Heart left ventricle (tissue), 13 donors: ENCODE results near the gene H2AZ2.

Experiments used
- POLR2A ChIP-seq, 2 donors: fragments of 450-650 bp; IDR thresholded peaks; one replicate each; pipeline ENCODE4 v1.6.1; 2017; ENCODE audit warnings: antibody characterized with exemption in 2 of 2, mild to moderate bottlenecking in 2 of 2, moderate library complexity in 2 of 2
- TF ChIP-seq, protein P1 (sequence below), 12 donors: fragments of 200-600 bp; sonication (generic) in 4 of 12; IDR thresholded peaks; one replicate each; pipeline versions ENCODE4 v1.5.0 to v1.8.0; 2018 to 2022; ENCODE audit warnings: antibody characterized with exemption in 12 of 12, mild to moderate bottlenecking in 5 of 12
- donor health status: ischemic (EF 13 %, LVEDD 7.1; RV severe dilation, severe dysfunction).
- donor health status: DM: no; HTN: yes; CAD: no.
- donor health status: DM: no; HTN: no; CAD: no.
- donor health status: ischemic (EF 25% LVEDD 6.9; RV normal size, moderate dysfunction).
- donor health status: ischemic (EF 25% LVEDD 5.7; RV mildly dilated, moderate dysfunction).
- donor health status: ischemic (EF 35%, LVEDD 5.7; RV mildly dilated, moderate dysfunction).
- donor health status: nonischemic (EF 11% LVEDD 7.7; RV severe dilation, severe dysfunction).
- donor health status: DM: yes; HTN: yes; CAD: no.
- donor health status: PGD.
- donor health status: ischemic (EF 29% LVEDD 5.4; RV normal size, mild dysfunction).
- donor health status: nonischemic (EF 23%, LVEDD 6.1; RV moderate dilation, normal function).

DNA sequence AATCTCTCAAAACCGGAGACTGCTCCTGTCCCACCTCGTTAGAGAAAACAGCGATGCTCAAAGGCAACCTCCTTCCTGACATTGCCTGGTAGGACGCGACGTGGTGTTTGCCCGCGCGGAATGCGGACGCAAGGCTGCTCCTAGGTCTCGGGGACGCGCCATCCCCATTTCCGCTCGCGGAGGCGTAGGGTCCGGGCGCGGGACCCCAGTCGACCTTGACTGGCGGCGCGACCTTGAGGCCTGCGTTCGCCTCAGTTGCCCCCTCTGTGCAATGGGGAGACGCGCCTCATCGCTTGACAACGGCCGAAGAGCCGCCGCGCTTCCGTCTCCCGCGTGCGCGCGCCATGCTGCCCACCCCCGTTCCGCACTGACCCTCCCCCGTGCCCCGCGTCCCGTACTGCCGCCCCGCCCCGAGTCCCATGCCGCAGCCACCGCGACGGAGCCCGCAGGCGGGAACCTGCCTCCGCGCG, 51.8 kb downstream of the H2AZ2 start:
- TF ChIP-seq, protein P1, sequence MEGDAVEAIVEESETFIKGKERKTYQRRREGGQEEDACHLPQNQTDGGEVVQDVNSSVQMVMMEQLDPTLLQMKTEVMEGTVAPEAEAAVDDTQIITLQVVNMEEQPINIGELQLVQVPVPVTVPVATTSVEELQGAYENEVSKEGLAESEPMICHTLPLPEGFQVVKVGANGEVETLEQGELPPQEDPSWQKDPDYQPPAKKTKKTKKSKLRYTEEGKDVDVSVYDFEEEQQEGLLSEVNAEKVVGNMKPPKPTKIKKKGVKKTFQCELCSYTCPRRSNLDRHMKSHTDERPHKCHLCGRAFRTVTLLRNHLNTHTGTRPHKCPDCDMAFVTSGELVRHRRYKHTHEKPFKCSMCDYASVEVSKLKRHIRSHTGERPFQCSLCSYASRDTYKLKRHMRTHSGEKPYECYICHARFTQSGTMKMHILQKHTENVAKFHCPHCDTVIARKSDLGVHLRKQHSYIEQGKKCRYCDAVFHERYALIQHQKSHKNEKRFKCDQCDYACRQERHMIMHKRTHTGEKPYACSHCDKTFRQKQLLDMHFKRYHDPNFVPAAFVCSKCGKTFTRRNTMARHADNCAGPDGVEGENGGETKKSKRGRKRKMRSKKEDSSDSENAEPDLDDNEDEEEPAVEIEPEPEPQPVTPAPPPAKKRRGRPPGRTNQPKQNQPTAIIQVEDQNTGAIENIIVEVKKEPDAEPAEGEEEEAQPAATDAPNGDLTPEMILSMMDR (IDR thresholded peaks at IDR 0.05): no peak
- no peak for TF ChIP-seq POLR2A (IDR thresholded peaks at IDR 0.05)
